H1 (cell line): ENCODE results near the gene SNX21. TPM values are rescaled to one million over a fixed set of nuclear protein-coding genes. Genes with fewer than 3 reads are reported as not detected.

Experiments used
- SAP30 ChIP-seq: fragments of 300-600 bp; sonication (generic); IDR thresholded peaks from 2 replicates; pipeline ENCODE4 v1.7.1; 2012; ENCODE audit warnings: low read length, moderate library complexity, mild to moderate bottlenecking, inconsistent platforms; ENCODE audit not compliant: insufficient read depth, insufficient replicate concordance
- polyA plus RNA-seq, 7 experiments: library from polyadenylated mRNA; depleted of rRNA in 3 of 7; stranded (reverse) in 5 of 7; unstranded in 2 of 7; fragments of >200 nt in 5 of 7; fragments of 200-250 nt in 2 of 7; gene quantifications; 1 replicate in 5 of 7; 2 replicates in 1 of 7; 4 replicates in 1 of 7; pipeline versions ENCODE4 v1.2.1 to v1.2.3, GENCODE V29; 2011 to 2013; ENCODE audit warnings: missing spikeins in 2 of 7, mixed read lengths in 2 of 7
- total RNA-seq: library from RNA; stranded (reverse); fragmentation: NEBNext Ultra II Directional; extraction: Animal tissue kit (Norgen Biotek cat#: 25700); gene quantifications from 2 replicates; pipeline ENCODE4 v1.2.1, GENCODE V29; 2021
- TF ChIP-seq, protein P1 (sequence below): fragments of 300-600 bp; sonication (generic); IDR thresholded peaks from 2 replicates; pipeline ENCODE4 v1.7.1; 2012; ENCODE audit warnings: low read length, moderate library complexity, mild to moderate bottlenecking, inconsistent platforms; ENCODE audit not compliant: insufficient replicate concordance

Gene SNX21
- total and polyA plus RNA-seq, 2 of the 8 experiments (the other 6 are each of a cell fraction or from before 2014, with no cell fraction given) = 15.8 to 16.8 TPM

DNA sequence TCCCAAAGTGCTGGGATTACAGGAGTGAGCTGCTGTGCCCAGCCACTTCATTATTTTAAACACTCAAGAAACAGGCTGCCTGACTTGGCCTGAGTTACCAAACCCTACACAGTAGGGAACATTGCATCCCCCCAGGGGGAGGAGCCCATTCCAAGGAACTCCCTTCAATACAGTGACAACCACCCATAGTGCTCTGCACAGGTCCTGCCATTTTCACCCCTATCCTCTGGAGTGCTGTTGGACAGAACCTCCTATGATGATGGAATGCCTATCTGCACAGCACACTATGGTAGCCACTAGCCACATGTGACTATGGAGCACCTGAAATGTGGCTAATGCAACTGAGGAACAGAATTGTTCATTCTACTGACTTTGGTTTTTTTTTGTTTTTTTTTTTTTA is 11.9 kb downstream of the SNX21 start (continued):
- TF ChIP-seq, protein P1, sequence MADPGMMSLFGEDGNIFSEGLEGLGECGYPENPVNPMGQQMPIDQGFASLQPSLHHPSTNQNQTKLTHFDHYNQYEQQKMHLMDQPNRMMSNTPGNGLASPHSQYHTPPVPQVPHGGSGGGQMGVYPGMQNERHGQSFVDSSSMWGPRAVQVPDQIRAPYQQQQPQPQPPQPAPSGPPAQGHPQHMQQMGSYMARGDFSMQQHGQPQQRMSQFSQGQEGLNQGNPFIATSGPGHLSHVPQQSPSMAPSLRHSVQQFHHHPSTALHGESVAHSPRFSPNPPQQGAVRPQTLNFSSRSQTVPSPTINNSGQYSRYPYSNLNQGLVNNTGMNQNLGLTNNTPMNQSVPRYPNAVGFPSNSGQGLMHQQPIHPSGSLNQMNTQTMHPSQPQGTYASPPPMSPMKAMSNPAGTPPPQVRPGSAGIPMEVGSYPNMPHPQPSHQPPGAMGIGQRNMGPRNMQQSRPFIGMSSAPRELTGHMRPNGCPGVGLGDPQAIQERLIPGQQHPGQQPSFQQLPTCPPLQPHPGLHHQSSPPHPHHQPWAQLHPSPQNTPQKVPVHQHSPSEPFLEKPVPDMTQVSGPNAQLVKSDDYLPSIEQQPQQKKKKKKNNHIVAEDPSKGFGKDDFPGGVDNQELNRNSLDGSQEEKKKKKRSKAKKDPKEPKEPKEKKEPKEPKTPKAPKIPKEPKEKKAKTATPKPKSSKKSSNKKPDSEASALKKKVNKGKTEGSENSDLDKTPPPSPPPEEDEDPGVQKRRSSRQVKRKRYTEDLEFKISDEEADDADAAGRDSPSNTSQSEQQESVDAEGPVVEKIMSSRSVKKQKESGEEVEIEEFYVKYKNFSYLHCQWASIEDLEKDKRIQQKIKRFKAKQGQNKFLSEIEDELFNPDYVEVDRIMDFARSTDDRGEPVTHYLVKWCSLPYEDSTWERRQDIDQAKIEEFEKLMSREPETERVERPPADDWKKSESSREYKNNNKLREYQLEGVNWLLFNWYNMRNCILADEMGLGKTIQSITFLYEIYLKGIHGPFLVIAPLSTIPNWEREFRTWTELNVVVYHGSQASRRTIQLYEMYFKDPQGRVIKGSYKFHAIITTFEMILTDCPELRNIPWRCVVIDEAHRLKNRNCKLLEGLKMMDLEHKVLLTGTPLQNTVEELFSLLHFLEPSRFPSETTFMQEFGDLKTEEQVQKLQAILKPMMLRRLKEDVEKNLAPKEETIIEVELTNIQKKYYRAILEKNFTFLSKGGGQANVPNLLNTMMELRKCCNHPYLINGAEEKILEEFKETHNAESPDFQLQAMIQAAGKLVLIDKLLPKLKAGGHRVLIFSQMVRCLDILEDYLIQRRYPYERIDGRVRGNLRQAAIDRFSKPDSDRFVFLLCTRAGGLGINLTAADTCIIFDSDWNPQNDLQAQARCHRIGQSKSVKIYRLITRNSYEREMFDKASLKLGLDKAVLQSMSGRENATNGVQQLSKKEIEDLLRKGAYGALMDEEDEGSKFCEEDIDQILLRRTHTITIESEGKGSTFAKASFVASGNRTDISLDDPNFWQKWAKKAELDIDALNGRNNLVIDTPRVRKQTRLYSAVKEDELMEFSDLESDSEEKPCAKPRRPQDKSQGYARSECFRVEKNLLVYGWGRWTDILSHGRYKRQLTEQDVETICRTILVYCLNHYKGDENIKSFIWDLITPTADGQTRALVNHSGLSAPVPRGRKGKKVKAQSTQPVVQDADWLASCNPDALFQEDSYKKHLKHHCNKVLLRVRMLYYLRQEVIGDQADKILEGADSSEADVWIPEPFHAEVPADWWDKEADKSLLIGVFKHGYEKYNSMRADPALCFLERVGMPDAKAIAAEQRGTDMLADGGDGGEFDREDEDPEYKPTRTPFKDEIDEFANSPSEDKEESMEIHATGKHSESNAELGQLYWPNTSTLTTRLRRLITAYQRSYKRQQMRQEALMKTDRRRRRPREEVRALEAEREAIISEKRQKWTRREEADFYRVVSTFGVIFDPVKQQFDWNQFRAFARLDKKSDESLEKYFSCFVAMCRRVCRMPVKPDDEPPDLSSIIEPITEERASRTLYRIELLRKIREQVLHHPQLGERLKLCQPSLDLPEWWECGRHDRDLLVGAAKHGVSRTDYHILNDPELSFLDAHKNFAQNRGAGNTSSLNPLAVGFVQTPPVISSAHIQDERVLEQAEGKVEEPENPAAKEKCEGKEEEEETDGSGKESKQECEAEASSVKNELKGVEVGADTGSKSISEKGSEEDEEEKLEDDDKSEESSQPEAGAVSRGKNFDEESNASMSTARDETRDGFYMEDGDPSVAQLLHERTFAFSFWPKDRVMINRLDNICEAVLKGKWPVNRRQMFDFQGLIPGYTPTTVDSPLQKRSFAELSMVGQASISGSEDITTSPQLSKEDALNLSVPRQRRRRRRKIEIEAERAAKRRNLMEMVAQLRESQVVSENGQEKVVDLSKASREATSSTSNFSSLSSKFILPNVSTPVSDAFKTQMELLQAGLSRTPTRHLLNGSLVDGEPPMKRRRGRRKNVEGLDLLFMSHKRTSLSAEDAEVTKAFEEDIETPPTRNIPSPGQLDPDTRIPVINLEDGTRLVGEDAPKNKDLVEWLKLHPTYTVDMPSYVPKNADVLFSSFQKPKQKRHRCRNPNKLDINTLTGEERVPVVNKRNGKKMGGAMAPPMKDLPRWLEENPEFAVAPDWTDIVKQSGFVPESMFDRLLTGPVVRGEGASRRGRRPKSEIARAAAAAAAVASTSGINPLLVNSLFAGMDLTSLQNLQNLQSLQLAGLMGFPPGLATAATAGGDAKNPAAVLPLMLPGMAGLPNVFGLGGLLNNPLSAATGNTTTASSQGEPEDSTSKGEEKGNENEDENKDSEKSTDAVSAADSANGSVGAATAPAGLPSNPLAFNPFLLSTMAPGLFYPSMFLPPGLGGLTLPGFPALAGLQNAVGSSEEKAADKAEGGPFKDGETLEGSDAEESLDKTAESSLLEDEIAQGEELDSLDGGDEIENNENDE = no peak
- TF ChIP-seq SAP30 = no peak
